ENCODE results near the gene EPC2. TPM values are rescaled to one million over a fixed set of nuclear protein-coding genes. Genes with fewer than 3 reads are reported as not detected.
"Not testable (repeated sequence)": the region's sequence is repeated elsewhere in the genome, so short reads cannot be mapped to it uniquely, and the experiment has no call there.

EPC2 gene
- total RNA-seq, 1 donor from 2014 or later: 52.1 TPM

GRCh38 chr2:148644883-148645538 lies 460 bp downstream of the EPC2 start:
- peak overlapping the region; percentile 99 for H3K27ac Mint-ChIP-seq
- ChIA-PET POLR2A (interaction anchor here (0.6 to 2.2 kb wide), 17 partner anchors 11 to 628 kb away, joined by 3 to 23 read pairs (median 7); partner anchors contain the start of genes MBD5 and ORC4), CTCF (interaction anchor here (1.0 to 1.4 kb wide), 2 partner anchors 9 to 625 kb away, joined by 3 to 4 read pairs; partner anchors contain the start of gene ORC4)
- intact Hi-C loops (cut with micrococcal nuclease): loop anchor here (1.0 to 5.0 kb wide), 12 partner anchors 8 to 942 kb away; partner anchors contain the start of genes KIF5C, MMADHC and ORC4
- ATAC-seq (ENCODE audit: low read depth): peak; percentile 82
- DNase-seq: peak; percentile 95
- no peaks in the 10 kb centered on the region for H3K9me3 Mint-ChIP-seq
- H3K4me3 Mint-ChIP-seq: peak overlapping the region; percentile 89
- no peaks in the 10 kb centered on the region for H3K27me3 Mint-ChIP-seq
- peaks cover 20% of the 10 kb centered on the region for H3K36me3 Mint-ChIP-seq (ENCODE audit: low read depth)
- no peak for TF ChIP-seq CTCF (IDR thresholded peaks at IDR 0.05)
- H3K4me1 Mint-ChIP-seq: peaks cover 46% of the 10 kb centered on the region

- POLR2A ChIA-PET: interaction anchor here (0.6 to 2.2 kb wide), 18 partner anchors 12 to 629 kb away, joined by 3 to 23 read pairs (median 6); partner anchors contain the start of genes MBD5 and ORC4
- Mint-ChIP-seq H3K27me3 (no peaks in the 10 kb centered on the region), H3K36me3 (ENCODE audit: low read depth) (peaks cover 20% of the 10 kb centered on the region), H3K27ac (peak overlapping the region; percentile 99), H3K9me3 (no peaks in the 10 kb centered on the region), H3K4me3 (peak overlapping the region; percentile 89), H3K4me1 (peaks cover 49% of the 10 kb centered on the region)
- CTCF ChIA-PET: interaction anchor here (0.9 to 1.4 kb wide), 3 partner anchors 8 to 625 kb away, joined by 3 to 4 read pairs (median 3); partner anchors contain the start of gene ORC4
- ATAC-seq (ENCODE audit: low read depth) (peak; percentile 43), DNase-seq (peak; percentile 49)
- TF ChIP-seq CTCF (IDR thresholded peaks at IDR 0.05): no peak
- intact Hi-C loops (cut with micrococcal nuclease): loop anchor here (1.0 to 5.0 kb wide), 7 partner anchors 8 to 941 kb away; partner anchors contain the start of genes MMADHC and ORC4
Observed at GRCh38 chr2:148645539-148646230, 1.1 kb downstream of the EPC2 start.

GRCh38 chr2:148646231-148646559 lies 1.6 kb downstream of the EPC2 start:
- Mint-ChIP-seq H3K4me1 (peaks cover 54% of the 10 kb centered on the region), H3K4me3 (peak overlapping the region; percentile 89), H3K27ac (peak overlapping the region; percentile 87), H3K36me3 (ENCODE audit: low read depth) (peaks cover 20% of the 10 kb centered on the region), H3K9me3 (no peaks in the 10 kb centered on the region), H3K27me3 (no peaks in the 10 kb centered on the region)
- DNase-seq (no peak), ATAC-seq (ENCODE audit: low read depth) (no peak)
- POLR2A ChIA-PET: interaction anchor here (0.8 to 2.2 kb wide), 5 partner anchors 14 to 625 kb away, joined by 4 to 23 read pairs (median 8); partner anchors contain the start of genes MBD5 and ORC4
- no peak for TF ChIP-seq CTCF (IDR thresholded peaks at IDR 0.05)
- intact Hi-C loops (cut with micrococcal nuclease): loop anchor here (5.0 kb wide), 2 partner anchors 121 to 139 kb away; no protein-coding TSS in a partner anchor
- CTCF ChIA-PET: interaction anchor here (0.9 to 1.4 kb wide), 2 partner anchors 27 to 626 kb away, joined by 3 read pairs; partner anchors contain the start of gene ORC4

- H3K4me3 Mint-ChIP-seq; POLR2A ChIA-PET; ATAC-seq (ENCODE audit: low read depth); CTCF ChIA-PET; H3K27ac Mint-ChIP-seq; DNase-seq; H3K27me3 Mint-ChIP-seq; H3K9me3 Mint-ChIP-seq: not testable (repeated sequence)
- H3K4me1 Mint-ChIP-seq: peaks cover 70% of the 10 kb centered on the region
- peaks cover 20% of the 10 kb centered on the region for H3K36me3 Mint-ChIP-seq (ENCODE audit: low read depth)
- intact Hi-C loops (cut with micrococcal nuclease): loop anchor here (5.0 kb wide), 2 partner anchors 120 to 140 kb away; no protein-coding TSS in a partner anchor
Observed at GRCh38 chr2:148647711-148648110, 3.2 kb downstream of the EPC2 start.

GRCh38 chr2:148649936-148650335 lies 5.4 kb downstream of the EPC2 start:
- H3K4me1 Mint-ChIP-seq: peaks cover 78% of the 10 kb centered on the region
- no peaks in the 10 kb centered on the region for H3K9me3 Mint-ChIP-seq
- ChIA-PET CTCF (no interaction called here), POLR2A (no interaction called here)
- H3K36me3 Mint-ChIP-seq (ENCODE audit: low read depth): peaks cover 17% of the 10 kb centered on the region
- H3K27ac Mint-ChIP-seq: no peak overlapping the region
- H3K4me3 Mint-ChIP-seq: no peak overlapping the region
- intact Hi-C loops (cut with micrococcal nuclease): loop anchor here (5.0 kb wide), 2 partner anchors 117 to 143 kb away; no protein-coding TSS in a partner anchor
- no peak for TF ChIP-seq CTCF (IDR thresholded peaks at IDR 0.05)
- DNase-seq: no peak
- no peaks in the 10 kb centered on the region for H3K27me3 Mint-ChIP-seq
- ATAC-seq (ENCODE audit: low read depth): no peak

Data from activated B cell treated with CpG ODN at 0.5 μM for 24 hours (primary cell).